ENCODE results near the gene PREX1.
"Not testable (repeated sequence)": the region's sequence is repeated elsewhere in the genome, so short reads cannot be mapped to it uniquely, and the experiment has no call there.

Gene PREX1

DNA sequence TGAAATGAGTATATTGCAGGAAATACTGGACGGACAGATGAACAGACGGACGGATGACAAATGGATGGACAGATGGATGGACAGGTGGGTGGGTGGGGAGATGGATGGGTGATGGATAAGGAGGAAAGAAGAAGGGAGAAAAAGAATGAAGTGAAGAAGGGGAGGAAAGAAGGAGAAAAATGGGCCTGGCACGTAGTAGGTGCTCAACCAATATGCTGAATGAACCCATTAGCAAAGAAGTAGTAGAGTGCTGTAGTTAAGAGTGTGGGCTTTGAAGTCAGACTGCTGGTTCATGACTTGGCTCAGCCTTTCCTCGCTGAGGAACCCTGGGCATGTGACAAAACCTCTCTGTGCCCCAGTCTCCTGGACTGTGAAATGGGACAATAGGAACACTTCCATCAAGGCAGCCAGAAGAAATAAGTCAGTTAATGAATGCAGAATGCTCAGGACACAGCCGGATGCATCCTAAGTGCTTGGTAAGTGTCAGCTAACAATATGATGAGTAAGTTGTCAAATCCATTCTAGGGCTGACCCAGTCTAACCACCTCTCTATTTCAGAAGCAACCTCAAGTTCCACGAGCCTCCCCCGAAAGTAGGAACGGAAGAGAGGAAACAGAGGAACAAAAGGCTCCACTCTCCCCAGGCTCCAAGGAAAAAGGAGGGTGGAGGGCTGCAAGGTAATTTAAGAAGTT is 37.9 kb downstream of the PREX1 start:
- no peak for DNase-seq

DNA sequence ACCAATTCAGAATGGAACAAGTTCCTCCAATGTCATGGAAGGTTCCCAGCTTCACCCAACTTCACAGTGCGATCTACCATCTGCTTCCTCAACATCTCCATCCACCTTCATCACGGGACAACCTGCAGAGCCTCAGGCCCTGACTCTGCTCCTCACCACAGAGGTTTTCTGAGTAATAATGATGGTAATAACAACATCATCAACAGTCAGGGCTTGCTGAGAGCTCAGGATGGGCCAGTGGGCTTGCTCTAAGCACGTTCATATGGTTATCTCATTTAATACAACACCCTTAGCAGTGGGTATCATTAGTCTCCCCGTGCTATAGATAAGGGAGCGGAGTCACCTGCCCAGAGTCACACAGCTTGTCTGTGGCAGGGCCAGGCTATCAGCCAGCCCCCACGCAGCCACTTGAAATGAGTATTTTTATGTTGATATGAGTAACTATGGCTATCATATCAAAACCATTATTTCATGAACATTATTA is 38.6 kb downstream of the PREX1 start:
- no peak for DNase-seq

DNA sequence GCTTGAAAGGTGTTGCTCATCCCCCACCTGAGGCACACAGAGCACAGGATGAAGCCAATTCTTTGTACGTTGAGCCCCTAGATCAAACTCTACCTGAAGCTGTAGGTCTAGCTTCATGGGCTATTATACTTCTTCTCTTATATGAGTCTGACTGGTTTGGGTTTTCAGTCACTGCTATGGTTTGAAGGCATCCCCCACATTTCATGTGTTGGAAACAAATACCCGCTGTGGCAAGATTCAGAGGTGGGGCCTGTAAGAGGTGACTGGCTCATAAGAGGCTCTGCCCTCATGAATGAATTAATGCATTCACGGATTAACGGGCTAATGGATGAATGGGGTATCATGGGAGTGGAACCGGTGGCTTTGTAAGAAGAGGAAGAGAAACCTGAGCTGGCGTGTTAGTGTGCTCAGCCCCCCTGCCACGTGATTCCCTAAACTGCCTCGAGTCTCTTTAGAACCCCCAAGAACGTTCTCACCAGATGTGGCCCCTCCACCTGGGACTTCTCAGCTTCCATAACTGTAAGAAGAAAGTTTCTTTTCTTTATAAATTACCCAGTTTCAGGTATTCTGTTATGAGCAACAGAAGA is 39.2 kb downstream of the PREX1 start:
- no peak for DNase-seq

DNA sequence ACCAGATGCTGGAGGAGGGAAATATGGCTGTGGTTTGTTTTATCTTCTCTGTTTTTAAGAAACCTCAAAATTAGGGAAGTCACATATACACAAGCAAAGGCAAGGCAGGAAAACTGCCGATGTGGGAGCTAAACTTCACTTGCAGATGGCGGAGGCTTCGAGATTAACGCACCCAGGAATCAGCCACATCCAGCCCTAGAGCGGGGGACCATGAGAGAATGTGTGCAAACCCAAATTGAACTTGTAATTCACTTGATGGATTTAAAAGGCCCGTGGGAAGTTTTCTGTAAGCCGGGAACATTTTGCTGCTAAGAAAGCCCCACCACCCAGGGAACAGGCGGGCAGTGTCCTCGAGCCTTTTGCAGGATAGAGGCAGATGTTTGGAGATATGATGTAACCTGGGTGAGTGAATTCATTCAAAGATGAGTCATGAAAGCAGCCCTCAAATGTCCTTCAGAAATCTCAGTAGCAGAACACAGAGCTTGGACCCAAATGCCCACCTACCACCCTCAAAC is 39.9 kb downstream of the PREX1 start:
- DNase-seq: no peak

DNA sequence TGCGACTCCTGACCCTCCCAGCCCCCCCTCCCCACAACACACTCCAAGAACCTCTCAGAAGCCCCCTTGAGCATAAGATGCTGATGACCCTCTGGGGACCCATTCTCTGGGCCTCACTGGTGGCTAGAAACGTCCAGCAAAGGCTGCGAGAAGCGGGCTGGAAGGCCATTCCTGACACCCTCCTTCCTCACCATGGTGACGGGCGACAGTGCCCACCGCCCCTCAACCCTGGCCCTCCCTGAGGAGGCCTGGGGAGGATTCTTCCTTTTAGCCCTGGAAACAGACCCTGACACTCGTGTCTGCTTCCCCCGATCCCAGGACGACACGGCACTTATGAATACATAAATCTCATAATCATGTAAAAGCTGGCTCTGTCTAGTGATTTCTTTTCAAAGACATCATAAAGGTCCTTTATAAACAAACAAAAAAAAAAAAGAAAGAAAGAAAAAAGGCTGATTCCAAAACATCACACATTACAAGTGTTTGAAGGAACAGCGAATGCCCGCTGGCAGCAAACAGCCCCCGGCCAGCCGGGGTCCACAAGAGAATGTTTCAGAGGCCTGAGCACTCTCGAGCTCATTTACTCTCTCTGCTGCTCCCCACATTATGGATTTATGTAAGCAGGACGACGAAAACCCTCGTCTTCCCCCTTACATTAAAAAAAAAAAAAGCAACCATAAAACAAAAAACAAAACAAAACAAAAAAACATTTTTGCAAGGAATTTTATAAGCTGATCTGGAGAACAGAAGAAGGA is 40.7 kb downstream of the PREX1 start:
- no peak for DNase-seq

DNA sequence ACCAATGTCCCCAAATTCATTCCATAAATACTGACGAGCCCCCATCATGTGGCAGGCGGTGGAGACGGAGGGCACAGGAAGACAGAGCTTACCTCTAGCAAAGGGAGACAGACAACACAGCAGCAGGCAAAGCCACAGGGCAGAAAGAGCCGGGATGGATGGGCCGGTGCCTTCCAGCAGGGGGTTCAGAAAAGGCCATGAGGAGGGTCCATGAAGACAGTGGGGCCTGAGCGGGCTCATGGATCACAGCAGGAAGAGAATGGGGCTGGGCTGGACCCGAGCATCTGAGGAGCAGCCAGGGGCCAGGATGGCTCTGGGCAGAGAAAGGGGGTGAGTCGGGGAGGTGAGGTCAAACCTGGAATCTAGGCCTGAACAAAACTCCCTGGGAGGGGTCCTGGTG is 42.0 kb downstream of the PREX1 start:
- no peak for DNase-seq

DNA sequence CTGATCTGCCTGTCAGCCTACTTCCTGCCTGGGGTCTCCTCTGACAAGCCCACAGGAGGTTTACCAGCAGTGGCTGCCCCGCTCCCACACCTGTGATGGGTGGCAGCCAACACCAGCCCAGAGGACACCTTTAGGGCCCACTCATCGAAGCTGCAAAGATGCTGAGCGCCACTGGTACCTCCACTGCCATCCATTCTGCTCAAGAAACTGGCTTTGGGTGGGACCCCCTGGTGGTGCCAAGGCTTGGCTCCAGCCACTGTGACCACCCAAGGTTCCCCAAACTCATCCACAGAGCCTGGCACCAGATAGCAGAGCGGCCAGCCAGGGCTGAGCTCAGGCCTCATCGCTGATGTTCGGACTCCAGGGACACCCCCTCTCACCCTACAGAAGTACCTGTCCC is 42.5 kb downstream of the PREX1 start:
- DNase-seq: no peak

DNA sequence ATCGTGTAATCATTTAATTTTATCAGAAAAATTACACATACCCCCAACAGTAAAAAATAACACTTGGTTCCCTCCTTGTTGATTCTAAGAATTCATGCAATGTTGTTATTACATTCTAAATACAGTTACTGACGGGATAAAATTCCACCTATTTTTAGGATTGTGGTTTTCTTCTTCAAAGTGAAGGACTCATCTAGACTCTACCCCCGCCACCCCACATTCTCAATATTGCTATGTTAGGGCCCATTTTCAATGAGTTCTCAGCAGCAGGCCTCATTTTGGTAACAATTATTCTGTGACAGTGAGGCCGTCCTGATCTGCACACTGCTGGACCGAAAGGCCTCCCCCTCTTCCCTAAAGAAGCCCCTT is 43.5 kb downstream of the PREX1 start:
- no peak for DNase-seq

DNA sequence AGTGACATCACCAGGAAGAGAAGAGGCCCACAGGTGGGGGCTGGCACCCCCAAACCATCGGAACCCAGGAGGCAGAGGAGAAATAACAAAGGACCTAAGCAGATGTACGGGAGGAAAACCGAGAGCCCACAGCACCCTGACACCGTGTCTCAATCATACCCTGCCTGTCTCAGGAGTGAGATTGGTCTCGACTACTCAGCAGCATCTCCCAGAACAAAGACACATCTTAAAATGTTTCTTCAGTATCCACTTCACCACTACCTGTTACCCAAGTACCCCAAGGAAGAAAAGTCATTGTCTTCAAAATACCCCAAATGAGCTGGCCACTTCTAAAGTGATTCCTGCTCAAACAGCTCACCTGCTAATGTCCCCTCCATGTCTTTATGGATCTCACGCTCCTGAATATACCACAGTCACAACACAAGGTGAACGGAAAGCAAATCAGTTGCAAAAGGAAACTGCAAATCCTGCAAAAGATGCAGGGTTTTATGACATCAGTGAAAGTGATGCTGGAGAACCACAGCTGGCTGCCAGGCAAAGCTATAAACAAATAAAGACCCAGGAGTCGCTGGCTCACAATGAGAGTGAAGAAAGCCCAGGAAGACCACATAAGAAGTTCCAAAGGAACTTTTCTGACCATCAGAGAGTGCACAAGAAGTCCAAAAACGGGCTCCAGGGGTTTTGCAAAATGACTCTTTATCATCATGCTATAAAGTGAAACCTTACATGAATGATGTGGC is 44.1 kb downstream of the PREX1 start:
- no peak for DNase-seq

DNA sequence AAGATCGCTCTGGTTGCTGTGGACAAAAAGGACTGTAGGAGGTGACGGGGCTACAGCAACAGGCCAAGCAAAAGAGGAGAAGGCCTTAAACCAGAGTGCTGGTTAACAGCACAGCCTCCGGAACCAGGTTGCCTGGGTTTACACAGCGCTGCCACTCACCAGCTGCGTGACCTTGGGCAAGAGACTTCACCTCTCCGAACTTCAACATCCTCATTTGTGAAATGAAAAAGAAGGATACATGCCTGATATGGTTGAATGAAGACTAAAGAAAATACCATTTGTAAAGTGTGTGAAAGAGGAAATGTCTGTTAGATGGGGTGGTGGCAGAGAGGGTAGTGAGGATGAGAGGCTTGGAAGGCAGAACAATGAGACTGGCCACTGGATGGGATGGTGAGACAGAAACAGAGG is 44.9 kb downstream of the PREX1 start:
- no peak for DNase-seq

DNA sequence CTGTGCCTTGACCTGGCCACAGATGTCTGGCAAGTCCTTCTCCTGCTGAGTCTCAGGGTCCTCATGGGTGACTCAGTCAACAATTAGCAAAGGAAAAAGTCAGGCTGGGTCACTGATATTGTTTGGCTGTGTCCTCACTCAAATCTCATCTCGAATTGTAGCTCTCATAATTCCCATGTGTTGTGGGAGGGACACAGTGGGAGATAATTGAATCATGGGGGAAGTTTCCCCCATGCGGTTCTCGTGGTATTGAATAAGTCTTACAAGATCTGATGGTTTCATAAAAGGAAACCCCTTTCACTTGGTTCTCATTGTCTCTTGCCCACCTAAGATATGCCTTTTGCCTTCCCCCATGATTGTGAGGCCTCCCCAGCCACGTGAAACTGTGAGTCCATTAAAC is 45.7 kb downstream of the PREX1 start:
- no peak for DNase-seq

DNA sequence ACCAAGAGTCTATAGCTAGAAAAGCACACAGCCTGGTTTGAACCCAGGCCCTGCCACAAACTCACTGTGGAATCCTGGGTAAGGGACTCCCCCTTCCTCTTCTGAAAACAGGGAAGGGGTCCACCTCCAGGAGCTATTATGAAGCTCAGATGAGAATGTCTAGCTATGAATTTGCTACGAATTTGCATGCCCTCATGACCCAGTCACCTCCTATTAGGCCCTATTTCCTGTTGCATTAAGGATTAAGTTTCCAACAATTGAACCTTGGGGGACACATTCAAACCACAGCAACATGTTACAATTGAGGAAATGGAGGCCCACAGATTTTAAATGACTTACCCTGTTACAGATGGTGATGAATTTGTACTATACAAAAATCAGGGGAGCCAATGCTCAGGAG is 46.2 kb downstream of the PREX1 start:
- DNase-seq: no peak

DNA sequence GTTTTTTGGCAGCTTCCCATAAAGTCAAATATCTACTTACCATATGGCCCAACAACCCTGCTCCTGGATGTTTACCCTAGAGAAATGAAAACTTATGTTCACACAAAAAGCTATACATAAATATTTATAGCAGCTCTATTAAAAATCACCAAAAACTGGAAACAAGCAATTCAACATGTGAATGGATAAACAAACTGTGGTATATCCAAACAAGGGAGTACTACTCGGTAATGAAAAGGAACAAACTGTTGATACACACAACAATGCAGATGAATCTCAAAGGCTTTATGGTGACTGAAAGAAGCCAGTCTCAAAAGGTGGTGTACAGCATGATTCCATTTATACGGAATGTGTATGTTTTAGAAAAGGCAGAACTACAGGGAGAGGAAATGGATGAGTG is 48.4 kb downstream of the PREX1 start:
- no peak for DNase-seq

DNA sequence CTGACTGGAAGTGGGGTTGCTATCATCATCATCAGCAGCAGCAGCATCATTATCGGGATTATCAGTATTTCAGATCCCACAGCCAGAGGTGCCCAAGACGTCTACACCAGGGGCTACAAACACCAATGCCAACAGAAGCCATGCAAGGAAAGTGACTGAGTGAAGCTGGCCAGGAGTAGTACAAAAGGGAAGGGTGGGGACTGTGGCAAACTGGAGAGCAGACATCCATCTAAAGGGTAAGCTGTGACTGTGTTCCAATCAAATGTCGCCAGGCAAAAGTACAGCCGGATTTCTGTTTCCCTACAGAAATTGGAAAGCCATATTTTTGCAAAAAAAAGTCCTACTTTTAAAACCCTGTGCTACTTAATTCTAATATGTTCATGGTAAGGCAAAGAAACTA is 50.0 kb downstream of the PREX1 start:
- DNase-seq: no peak

DNA sequence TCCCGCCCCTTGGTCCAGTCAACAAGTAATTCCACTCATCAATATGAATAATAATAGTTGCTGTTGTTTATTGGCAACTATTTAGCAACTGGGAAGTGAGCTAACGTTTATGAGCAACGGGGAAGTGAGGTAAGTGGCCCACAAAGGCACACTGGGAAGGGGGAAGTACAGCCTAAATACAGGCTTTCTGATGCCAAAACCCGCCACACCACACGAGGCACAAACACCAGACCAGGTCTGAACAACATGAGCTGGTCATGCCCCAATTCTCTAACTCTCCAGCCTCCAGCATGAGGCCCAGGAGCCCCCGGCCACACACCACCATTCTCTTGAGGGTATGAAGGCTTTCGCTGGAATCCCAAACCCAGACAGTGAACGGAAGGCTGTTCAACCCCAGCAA is 50.8 kb downstream of the PREX1 start:
- no peak for DNase-seq

DNA sequence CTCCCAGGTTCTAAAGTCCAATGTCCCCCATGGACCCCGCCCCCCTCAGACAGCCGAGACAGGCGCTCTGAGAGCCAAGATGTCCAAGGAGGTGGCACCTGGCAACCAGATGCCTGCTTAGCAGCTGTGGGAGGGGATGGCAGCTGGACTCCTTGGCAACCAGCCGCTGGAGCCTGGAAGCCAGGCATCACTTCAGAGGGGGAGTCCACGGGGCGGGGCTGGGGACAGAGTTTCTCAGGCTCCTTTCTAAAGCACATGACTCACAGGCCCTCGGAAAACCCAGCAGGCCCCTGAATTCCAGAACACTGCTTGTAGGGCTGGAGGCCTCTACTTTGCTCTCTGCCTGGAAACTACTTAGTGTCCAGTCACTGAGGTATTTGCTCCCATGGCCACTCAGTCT is 51.5 kb downstream of the PREX1 start:
- no peak for DNase-seq

DNA sequence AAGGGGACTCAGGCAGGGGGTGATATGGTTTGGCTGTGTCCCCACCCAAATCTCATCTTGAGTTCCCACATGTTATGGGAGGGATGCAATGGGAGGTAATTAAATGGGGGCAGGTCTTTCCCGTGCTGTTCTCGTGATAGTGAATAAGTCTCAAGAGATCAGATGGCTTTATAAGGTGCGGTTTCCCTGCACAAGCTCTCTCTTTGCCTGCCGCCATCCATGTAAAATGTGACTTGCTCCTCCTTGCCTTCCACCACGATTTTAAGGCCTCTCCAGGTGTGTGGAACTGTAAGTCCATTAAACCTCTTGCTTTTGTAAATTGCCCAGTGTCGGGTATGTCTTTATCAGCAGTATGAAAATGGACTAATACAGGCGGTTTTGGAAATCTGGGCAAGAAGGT is 52.3 kb downstream of the PREX1 start:
- DNase-seq: not testable (repeated sequence)

DNA sequence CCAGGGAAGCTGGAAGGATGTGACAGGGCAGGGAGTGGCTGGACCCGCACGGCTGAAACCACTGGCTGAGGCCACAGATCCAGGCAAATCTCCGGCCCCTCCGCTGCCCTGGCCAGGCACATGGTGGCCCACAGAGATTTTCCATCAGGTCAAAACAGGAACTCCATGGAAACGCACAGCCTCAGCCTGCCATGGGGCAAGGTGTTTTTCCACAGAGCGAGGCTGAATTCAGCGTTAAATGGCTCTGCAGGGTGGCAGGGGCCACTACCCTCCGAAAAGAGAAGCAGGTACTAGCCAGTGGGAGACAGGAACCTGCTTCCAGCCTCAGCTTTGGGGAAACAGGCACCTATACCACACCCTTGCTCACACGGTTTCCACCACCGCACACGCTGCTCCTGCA is 53.1 kb downstream of the PREX1 start:
- DNase-seq: no peak

DNA sequence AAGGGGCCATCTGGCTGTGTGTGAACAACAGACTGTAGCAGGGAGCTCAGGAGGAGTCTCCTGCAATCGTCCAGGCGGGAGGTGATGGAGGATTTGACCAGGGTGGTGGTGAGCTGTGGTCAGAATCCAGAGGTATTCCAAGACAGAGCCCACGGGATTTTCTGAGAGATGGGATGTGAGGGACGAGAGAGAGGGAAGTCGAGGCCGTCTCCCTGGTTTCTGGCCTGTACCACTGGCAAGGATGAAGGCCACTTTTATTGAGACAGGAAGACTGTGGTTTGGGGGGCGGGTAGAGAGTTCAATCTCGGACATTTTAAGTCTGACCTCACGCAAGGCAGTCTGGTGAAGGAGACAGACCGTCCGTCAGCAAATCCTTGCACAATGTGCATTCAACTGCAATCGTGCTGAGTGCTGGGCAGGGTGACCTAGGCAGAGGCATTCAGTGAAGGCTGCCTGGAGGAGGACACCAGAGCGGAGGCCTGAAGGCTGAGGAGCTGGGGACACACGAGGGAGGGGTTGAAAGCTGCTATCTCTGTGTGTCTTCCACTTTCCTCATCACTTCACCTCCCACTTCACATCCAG is 53.9 kb downstream of the PREX1 start:
- DNase-seq: no peak

DNA sequence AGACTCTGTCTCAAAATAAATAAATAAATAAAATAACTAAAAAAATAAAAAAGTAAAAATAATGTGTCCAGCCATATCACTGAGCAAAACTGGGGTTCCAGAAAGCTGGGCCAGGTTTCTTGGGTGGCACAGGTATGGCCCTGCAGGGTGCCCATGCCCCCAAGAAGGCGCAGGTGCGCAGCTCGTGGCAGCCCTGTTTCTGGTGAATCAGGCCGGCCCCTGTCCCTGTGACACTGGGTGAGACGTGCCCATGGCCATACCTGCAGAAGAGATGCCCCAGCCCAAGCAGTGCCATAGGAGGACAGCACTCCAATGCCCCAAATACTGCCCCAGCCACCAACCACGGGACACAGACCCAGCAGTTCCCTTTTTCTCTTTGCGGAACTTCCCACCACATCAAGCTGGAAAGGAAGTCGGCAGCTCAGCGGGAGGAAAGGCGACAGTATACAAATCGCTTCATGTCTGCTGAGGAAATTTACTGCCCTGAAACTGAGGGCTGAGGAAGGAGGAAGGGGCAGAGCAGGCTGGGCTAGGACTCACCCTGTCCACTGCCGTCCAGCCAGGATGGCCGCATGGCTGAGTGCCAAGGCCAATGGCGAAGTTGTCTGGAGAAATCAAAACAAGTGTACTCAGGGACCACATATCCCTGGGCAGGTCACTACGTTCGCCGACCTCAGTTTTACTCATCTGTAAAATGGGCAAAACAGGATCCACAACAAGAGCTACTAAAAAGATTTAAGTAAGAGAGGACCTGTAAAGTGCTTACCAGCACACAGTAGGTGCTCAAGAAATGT is 55.4 kb downstream of the PREX1 start:
- DNase-seq: no peak

DNA sequence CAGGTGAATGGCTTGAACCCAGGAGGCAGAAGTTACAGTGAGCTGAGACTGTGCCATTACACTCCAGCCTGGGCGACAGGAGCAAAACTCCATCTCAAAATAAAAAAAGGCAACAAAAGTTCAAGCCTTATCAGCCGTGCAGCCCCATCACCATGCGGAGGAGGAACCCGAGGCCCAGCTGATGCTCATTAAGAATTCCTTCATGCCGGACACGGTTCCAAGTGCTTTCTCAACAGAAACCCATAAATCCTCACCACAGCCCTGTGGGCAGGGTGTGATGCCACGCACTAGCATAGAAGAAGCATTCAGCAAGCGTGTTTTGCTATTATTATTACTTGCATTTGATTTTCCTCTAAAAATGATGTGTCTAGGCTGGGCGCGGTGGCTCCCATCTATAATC is 56.3 kb downstream of the PREX1 start:
- peak; percentile 30 for DNase-seq
